GM23338 (cell line): ENCODE measurements around the gene AP1B1. TPM values are rescaled to one million over a fixed set of nuclear protein-coding genes. Genes with fewer than 3 reads are reported as not detected.

Source experiments
- ATAC-seq: fragments of 200-7000 bp; cut with Tn5 transposase; 3 replicates; pipeline ENCODE4 v1.9.1; 2020
- DNase-seq: peaks from one replicate; pipeline ENCODE4 v3.0.0-alpha.2; 2015; ENCODE audit warnings: low spot score
- H2AFZ ChIP-seq: fragments of 200-600 bp; sonication (generic); 2 replicates; pipeline ENCODE4 v1.8.0; 2016; ENCODE audit warnings: antibody characterized with exemption, mild to moderate bottlenecking, moderate library complexity
- H3F3A ChIP-seq: fragments of 200-600 bp; sonication (generic); replicated peaks from 2 replicates; pipeline ENCODE4 v1.8.0; 2017; ENCODE audit warnings: antibody characterized with exemption, mixed run types, low read depth
- H3K27ac ChIP-seq: fragments of 200-600 bp; sonication (generic); 2 replicates; pipeline ENCODE4 v1.6.1; 2016; ENCODE audit warnings: low read depth
- H3K27me3 ChIP-seq: fragments of 200-600 bp; sonication (generic); 2 replicates; pipeline ENCODE4 v1.8.0; 2016; ENCODE audit warnings: mild to moderate bottlenecking, mixed run types, moderate library complexity; ENCODE audit not compliant: insufficient read depth
- H3K36me3 ChIP-seq: fragments of 200-600 bp; sonication (generic); 2 replicates; pipeline ENCODE4 v1.8.0; 2016; ENCODE audit warnings: mild to moderate bottlenecking; ENCODE audit not compliant: insufficient read depth
- H3K4me1 ChIP-seq: fragments of 200-600 bp; sonication (generic); 2 replicates; pipeline ENCODE4 v1.8.0; 2016; ENCODE audit warnings: mild to moderate bottlenecking, moderate library complexity; ENCODE audit not compliant: insufficient read depth
- H3K4me2 ChIP-seq: fragments of 200-600 bp; sonication (generic); 2 replicates; pipeline ENCODE4 v1.7.1; 2017; ENCODE audit warnings: mixed run types
- H3K4me3 ChIP-seq: fragments of 200-600 bp; sonication (generic); 2 replicates; pipeline ENCODE4 v1.6.1; 2016; ENCODE audit warnings: mixed run types
- H3K79me2 ChIP-seq: fragments of 200-600 bp; sonication (generic); replicated peaks from 2 replicates; pipeline ENCODE4 v1.8.0; 2017; ENCODE audit warnings: mild to moderate bottlenecking; ENCODE audit not compliant: insufficient read depth
- H3K9me2 ChIP-seq: fragments of 200-600 bp; sonication (generic); 2 replicates; pipeline ENCODE4 v1.8.0; 2017; ENCODE audit not compliant: insufficient read depth
- H4K20me1 ChIP-seq: fragments of 200-600 bp; sonication (generic); replicated peaks from 2 replicates; pipeline ENCODE4 v1.8.0; 2017; ENCODE audit warnings: mild to moderate bottlenecking; ENCODE audit not compliant: insufficient read depth
- H3K27ac Mint-ChIP-seq: 2 replicates; pipeline ENCODE4 v1.8.0; 2020; ENCODE audit warnings: inconsistent platforms, mild to moderate bottlenecking, moderate library complexity, mixed read lengths
- H3K27me3 Mint-ChIP-seq: 3 replicates; pipeline ENCODE4 v1.8.0; 2022; ENCODE audit warnings: low read depth, mild to moderate bottlenecking, moderate library complexity, mixed read lengths, inconsistent platforms; ENCODE audit not compliant: insufficient read depth, poor library complexity
- H3K36me3 Mint-ChIP-seq: 3 replicates; pipeline ENCODE4 v1.8.0; 2021; ENCODE audit warnings: low read depth, mild to moderate bottlenecking, inconsistent platforms, moderate library complexity, mixed read lengths
- H3K4me1 Mint-ChIP-seq: 3 replicates; pipeline ENCODE4 v1.8.0; 2020; ENCODE audit warnings: mild to moderate bottlenecking, inconsistent platforms, mixed read lengths
- H3K4me3 Mint-ChIP-seq: 3 replicates; pipeline ENCODE4 v1.8.0; 2021; ENCODE audit warnings: moderate library complexity, mild to moderate bottlenecking, inconsistent platforms, mixed read lengths
- H3K9me3 Mint-ChIP-seq: 3 replicates; pipeline ENCODE4 v1.8.0; 2020; ENCODE audit warnings: moderate library complexity, mild to moderate bottlenecking, inconsistent platforms, mixed read lengths
- CREB1 ChIP-seq: fragments of 250-450 bp; sonication (Bioruptor Pico); IDR thresholded peaks from 2 replicates; pipeline ENCODE4 v1.5.0; 2020; ENCODE audit warnings: low read depth, mild to moderate bottlenecking, moderate library complexity
- CTCF ChIP-seq, 2 experiments: fragments of 200-600 bp in 1 of 2; sonication (generic) in 1 of 2; conservative IDR thresholded peaks; 2 replicates each; pipeline versions ENCODE4 v1.5.1 to v1.6.1; 2016 to 2017; ENCODE audit warnings: antibody characterized with exemption in 2 of 2, low read depth in 2 of 2, mild to moderate bottlenecking in 2 of 2, moderate library complexity in 1 of 2
- ETS1 ChIP-seq: IDR thresholded peaks from 2 replicates; pipeline ENCODE4 v1.6.1; 2016; ENCODE audit warnings: antibody characterized with exemption
- EZH2phosphoT487 ChIP-seq: fragments of 200-600 bp; sonication (generic); IDR thresholded peaks from one replicate; pipeline ENCODE4 v1.8.1; 2018; ENCODE audit warnings: antibody characterized with exemption; ENCODE audit not compliant: unreplicated experiment
- JUNB ChIP-seq: IDR thresholded peaks from one replicate; pipeline ENCODE4 v1.6.1; 2016; ENCODE audit warnings: antibody characterized with exemption; ENCODE audit not compliant: unreplicated experiment
- NANOG ChIP-seq: IDR thresholded peaks from 2 replicates; pipeline ENCODE4 v1.6.1; 2016; ENCODE audit warnings: antibody characterized with exemption, borderline replicate concordance
- POLR2AphosphoS5 ChIP-seq: IDR thresholded peaks from 2 replicates; pipeline ENCODE4 v1.6.1; 2016; ENCODE audit warnings: antibody characterized with exemption, low read depth
- REST ChIP-seq: IDR thresholded peaks from one replicate; pipeline ENCODE4 v1.6.1; 2018; ENCODE audit warnings: antibody characterized with exemption; ENCODE audit not compliant: unreplicated experiment
- ZNF114 ChIP-seq: fragments of 250-450 bp; sonication (Bioruptor Pico); IDR thresholded peaks from 2 replicates; pipeline ENCODE4 v1.5.0; 2020; ENCODE audit warnings: mild to moderate bottlenecking, moderate library complexity
- ZNF462 ChIP-seq: fragments of 250-450 bp; sonication (Bioruptor Pico); IDR thresholded peaks from 2 replicates; pipeline ENCODE4 v1.5.0; 2020; ENCODE audit warnings: mild to moderate bottlenecking, moderate library complexity
- polyA plus RNA-seq: library from polyadenylated mRNA; unstranded; fragments of >200 nt; fragmentation: Nextera tagmentation; extraction: Ambion mirVana; gene quantifications from 2 replicates; pipeline ENCODE4 v1.2.1, GENCODE V29; 2016
- total RNA-seq: library from RNA; depleted of rRNA; stranded (reverse); fragments of >200 nt; shearing (Covaris generic); gene quantifications from 2 replicates; pipeline ENCODE4 v1.2.3, GENCODE V29; 2014

AP1B1 gene
- total and polyA plus RNA-seq, 2 experiments from 2014 or later = 19.5 to 74.4 TPM

GRCh38 chr22:29427176-29427760 lies 38.9 kb upstream of the AP1B1 start:
- TF ChIP-seq ZNF462 (no peak), POLR2AphosphoS5 (no peak), EZH2phosphoT487 (no peak), ZNF114 (no peak), NANOG (no peak), ETS1 (no peak), CREB1 (CRISPR knock-in tag) (no peak), CTCF (conservative IDR thresholded peaks at IDR 0.05; ENCODE audit: low read depth in 2 of 2) (no peak), JUNB (no peak), REST (no peak)
- no peaks in the 10 kb centered on the region for H3F3A ChIP-seq
- peaks cover 7% of the 10 kb centered on the region for H3K4me1 ChIP-seq
- Mint-ChIP-seq H3K27ac (no peak overlapping the region), H3K4me1 (peaks cover 15% of the 10 kb centered on the region), H3K27me3 (peaks cover 3% of the 10 kb centered on the region), H3K36me3 (no peaks in the 10 kb centered on the region), H3K4me3 (no peak overlapping the region), H3K9me3 (no peaks in the 10 kb centered on the region)
- H3K4me3 ChIP-seq = no peak overlapping the region
- H3K79me2 ChIP-seq = no peaks in the 10 kb centered on the region
- no peaks in the 10 kb centered on the region for H3K36me3 ChIP-seq
- H3K27me3 ChIP-seq = no peaks in the 10 kb centered on the region
- no peak overlapping the region for H2AFZ ChIP-seq
- H3K27ac ChIP-seq = no peak overlapping the region
- no peak overlapping the region for H3K4me2 ChIP-seq
- DNase-seq (no peak), ATAC-seq (no peak)
- H4K20me1 ChIP-seq = no peaks in the 10 kb centered on the region
- no peaks in the 10 kb centered on the region for H3K9me2 ChIP-seq
